HG02571 (cell line): ENCODE data around the gene TMEM179B.
"Not testable (repeated sequence)": the region's sequence is repeated elsewhere in the genome, so short reads cannot be mapped to it uniquely, and the experiment has no call there.

ENCODE experiments used
- ATAC-seq: cut with Tn5 transposase; IDR thresholded peaks from one replicate; pipeline ENCODE4 v1.9.1; 2021; ENCODE audit warnings: mild to moderate bottlenecking, moderate library complexity; ENCODE audit not compliant: unreplicated experiment

The TMEM179B gene, protein sequence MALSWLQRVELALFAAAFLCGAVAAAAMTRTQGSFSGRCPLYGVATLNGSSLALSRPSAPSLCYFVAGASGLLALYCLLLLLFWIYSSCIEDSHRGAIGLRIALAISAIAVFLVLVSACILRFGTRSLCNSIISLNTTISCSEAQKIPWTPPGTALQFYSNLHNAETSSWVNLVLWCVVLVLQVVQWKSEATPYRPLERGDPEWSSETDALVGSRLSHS

GRCh38 chr11:62787005-62787759 is at the start of gene TMEM179B:
Gene TMEM179B, plus strand, starts transcription at chr11:62787402. Its CDS starts 30 bp downstream, at chr11:62787432.
- peak; percentile 62 for ATAC-seq

- ATAC-seq = no peak
Measured at GRCh38 chr11:62747475-62748160, 39.6 kb upstream of the TMEM179B start.

GRCh38 chr11:62749931-62750330 is 37.3 kb upstream of the TMEM179B start:
- not testable (repeated sequence) for ATAC-seq

- no peak for ATAC-seq
Measured at GRCh38 chr11:62752177-62752785, 34.9 kb upstream of the TMEM179B start.

DNA sequence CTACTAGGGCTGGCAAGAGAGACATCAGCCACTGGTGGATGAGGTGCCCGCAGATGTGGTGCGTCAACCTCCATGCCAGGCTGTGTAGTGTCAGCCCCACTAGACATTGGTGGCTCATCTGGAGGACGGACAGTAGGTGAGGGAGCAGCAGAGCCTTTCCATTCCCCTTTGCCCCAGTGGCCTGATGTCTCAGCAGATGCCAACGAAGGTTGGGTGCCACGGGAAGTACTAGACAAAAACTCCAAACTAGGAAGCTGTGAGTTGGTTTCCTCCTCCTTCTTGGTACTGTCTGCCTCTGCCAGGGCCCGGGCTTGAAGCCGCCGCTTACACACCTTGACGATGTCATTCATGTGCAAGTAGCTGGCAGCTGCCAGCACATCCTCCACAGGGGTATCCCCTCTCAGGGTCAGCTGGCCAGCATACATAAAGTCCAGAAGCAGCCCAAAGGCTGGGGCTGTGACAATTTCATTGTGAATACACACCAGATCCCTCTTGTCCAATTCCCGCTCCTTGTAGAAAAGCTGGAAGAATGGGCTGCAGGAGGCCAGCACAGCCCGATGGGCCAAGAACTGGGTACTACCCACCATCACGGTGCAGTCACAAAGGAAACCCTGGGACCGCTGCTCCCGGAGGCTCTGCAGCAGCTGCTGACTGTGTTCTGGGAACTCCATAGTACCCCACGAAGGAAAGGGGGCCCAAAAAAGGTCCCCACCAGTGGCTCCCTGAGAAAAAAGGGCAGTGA is 34.0 kb upstream of the TMEM179B start:
- ATAC-seq = no peak

GRCh38 chr11:62753736-62754603 is 33.2 kb upstream of the TMEM179B start, which contains the start of gene ZBTB3:
Gene ZBTB3, minus strand, starts transcription at chr11:62754160. Its CDS starts 496 bp downstream, at chr11:62753664.
- peak; percentile 94 for ATAC-seq

DNA sequence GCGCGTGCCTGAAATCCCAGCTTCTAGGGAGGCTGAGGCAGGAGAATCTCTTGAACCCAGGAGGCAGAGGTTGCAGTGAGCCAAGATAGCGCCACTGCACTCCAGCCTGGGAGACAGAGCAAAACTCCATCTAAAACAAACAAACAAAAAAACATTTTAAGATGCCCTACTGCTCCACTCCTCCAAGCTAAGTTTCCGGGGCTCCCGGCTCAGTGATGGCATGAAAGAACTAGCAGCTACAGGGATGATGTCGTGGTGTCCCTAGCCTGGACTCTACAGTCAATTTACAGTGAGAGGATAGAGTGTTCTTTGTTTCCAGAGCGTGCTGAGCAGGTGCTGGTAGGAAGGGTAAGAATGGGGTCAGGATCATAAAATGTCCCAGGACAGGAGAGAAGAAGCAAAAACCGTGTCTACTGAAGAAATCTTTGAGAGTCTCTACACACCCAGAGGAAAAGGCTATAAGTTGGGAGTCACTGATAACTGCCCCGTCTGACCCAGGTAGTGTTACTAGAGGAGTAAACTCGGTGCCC is 32.1 kb upstream of the TMEM179B start:
- no peak for ATAC-seq

- no peak for ATAC-seq
Measured at GRCh38 chr11:62757846-62758788, 29.1 kb upstream of the TMEM179B start.

DNA sequence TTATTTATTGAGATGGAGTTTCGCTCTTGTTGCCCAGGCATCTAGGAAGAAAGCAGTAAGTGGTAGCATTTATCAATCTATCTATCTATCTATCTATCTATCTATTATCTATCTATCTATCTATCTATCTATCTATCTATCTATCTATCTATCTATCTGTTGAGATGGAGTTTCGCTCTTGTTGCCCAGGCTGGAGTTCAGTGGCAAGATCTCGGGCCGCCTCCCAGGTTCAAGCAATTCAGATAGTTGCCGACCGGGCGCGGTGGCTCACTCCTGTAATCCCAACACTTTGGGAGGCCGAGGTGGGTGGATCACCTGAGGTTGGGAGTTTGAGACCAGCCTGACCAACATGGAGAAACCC is 26.4 kb upstream of the TMEM179B start:
- ATAC-seq = not testable (repeated sequence)

DNA sequence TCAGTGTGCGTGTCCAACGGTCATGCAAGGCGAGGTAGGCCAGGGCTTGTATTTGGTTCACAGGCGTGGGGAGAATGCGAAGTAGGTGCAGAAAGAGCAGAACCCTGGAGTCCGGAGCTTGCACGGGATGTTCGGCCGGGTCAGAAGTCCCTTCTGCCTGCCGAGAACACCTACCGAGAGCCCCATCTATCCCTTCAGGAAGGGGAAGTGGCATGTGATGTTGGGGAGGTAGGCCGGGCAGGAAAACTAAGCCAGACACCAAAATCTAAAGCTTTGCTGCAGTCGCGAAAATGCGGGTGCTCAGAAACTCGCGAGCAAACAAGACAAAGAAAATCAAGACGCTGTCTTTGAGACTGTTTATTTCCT is 16.4 kb upstream of the TMEM179B start:
- no peak for ATAC-seq

DNA sequence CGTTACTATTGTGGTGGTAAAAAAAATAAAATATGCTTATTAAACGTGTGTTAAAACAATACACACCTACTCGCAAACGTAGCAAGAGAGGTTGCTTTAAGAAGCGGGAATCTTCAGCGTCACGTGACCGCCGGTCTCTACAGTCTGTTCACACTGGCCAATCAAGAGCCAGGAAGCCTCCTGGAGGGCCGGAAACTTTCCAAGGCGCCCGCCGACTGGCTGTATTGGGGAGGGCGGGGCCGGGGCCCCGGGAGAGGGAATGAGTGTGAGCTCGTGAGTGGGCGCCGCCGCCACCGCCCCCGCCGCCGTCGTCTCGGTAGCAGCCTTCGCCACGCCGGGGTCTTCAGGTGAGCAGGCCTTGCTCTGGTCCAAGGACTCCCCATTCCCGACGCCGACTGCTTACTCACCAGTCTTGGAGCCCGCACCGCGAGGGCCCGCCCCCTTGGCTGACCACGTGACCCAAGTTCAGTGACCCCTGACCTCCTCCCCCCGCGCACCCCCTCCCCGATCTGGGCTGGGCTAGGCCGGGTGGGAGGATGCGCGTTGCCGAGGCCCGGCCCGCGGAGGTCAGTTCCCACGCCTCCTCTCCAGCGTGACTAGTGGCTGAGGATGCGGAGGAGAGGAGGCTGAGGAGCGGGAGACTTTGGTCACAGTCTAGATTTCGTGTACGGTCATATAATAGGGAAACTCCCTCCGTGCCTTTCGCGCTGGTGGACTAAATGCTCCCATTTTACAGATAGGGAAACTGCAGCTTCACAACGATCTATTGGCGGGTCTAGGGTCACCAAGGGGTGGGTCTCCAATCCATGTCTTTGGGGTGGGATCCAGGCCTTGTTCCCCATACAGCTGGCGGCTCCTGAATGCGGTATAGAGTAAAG is 15.8 kb upstream of the TMEM179B start, which contains the start of gene TAF6L:
Gene TAF6L, plus strand, starts transcription at position 253 of the 878 bp plus-strand sequence. CDS start 4,388 bp downstream, outside the sequence.
- ATAC-seq = peak; percentile 85

DNA sequence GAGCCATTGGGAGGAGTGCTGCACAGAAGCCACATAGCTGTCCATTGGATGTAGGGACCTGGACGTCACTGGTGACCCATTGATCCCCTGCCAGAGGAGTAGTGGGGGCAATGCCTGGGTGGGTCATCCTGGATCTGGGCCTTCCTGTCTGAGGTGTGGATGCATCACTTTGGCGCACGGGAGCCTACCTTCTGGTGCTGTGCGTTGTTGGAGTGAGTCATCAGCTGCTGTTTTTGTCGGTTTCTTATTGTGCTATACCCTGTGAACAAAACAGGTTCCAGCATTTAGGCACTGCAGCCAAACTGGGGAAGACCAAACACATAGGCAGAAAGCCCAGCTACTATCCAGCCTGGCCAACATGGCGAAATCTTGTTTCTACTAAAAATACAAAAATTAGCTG is 12.8 kb upstream of the TMEM179B start:
- no peak for ATAC-seq

GRCh38 chr11:62775646-62776045 is 11.6 kb upstream of the TMEM179B start:
- ATAC-seq = no peak

DNA sequence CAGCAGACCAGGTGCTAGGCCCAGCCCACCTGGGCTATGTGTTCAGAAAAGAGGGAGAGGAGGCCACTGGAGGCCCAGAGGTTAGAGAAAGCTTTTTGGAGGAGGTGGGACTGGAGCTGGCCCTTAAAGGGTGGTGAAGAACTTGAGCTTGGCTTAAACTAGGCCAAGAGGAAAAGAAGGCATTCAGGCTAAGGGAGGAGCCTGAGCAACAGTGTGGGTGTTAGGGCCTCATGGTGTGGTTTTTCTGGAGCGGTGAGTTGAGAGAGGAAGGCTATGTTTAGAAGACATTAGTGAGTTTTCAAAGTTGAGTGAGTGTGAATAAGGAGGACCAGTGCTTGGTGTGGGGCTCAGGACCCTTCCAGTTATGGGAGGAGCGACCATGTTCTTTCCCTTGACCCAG is 9.8 kb upstream of the TMEM179B start:
- no peak for ATAC-seq

DNA sequence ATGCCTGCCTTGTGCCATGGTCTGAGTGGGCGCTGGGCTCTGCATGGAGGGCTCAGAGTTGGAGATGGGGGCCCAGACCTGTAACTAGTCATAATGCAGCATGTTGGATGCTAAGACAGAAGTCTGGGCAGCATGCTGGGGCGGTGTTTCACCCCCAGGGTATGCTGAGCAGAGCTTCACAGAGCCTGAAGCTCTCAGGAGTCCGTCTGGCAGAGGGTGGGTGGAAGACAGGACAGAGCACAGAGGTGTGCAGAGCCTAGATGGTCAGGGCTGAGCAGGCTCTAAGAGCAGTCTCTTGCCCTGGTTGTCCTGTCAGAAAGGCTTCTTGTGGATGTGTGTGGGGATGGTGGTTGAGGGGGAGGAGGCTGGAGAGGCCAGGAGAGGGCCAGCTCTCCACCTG is 8.8 kb upstream of the TMEM179B start:
- ATAC-seq = no peak

- no peak for ATAC-seq
Measured at GRCh38 chr11:62782753-62783152, 4.4 kb upstream of the TMEM179B start.

DNA sequence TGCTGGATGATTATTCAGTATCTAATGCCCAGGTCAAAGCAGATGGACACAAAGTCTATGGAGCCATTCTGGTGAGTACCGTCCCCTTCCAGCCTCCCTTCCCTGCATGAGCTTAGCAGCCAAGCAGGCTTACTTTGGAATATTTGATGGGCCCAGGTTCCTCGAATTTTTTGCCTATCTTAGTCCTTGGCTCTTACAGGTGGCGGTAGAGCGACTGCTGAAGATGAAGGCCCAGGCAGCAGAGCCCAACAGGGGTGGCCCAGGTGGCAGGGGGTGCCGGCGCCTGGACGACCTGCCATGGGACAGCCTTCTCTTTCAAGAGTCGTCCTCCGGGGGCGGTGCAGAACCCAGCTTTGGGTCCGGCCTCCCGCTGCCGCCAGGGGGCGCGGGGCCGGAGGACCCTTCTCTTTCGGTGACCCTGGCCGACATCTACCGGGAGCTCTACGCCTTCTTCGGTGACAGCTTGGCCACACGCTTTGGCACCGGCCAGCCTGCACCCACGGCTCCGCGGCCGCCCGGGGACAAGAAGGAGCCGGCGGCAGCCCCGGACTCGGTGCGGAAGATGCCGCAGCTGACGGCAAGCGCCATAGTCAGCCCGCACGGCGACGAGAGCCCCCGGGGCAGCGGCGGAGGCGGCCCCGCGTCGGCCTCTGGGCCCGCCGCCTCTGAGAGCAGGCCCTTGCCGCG is 741 bp upstream of the TMEM179B start:
- ATAC-seq = peak; percentile 61
